Renal pelvis (tissue), 4 donors: ENCODE measurements around the gene TTLL1. TPM values are rescaled to one million over a fixed set of nuclear protein-coding genes. Genes with fewer than 3 reads are reported as not detected.

Experiments used
- DNase-seq: peaks from one replicate; pipeline ENCODE4 v3.0.0-alpha.2; 2013
- polyA plus RNA-seq, 3 donors: library from polyadenylated mRNA; unstranded; fragments of 120-200 nt; gene quantifications; one replicate each; pipeline ENCODE4 v1.2.1, GENCODE V29; 2013; ENCODE audit not compliant: insufficient read length in 3 of 3

The TTLL1 gene
- polyA plus RNA-seq, 3 donors, result 17.7 to 19.8 (median 18.5) TPM

DNA sequence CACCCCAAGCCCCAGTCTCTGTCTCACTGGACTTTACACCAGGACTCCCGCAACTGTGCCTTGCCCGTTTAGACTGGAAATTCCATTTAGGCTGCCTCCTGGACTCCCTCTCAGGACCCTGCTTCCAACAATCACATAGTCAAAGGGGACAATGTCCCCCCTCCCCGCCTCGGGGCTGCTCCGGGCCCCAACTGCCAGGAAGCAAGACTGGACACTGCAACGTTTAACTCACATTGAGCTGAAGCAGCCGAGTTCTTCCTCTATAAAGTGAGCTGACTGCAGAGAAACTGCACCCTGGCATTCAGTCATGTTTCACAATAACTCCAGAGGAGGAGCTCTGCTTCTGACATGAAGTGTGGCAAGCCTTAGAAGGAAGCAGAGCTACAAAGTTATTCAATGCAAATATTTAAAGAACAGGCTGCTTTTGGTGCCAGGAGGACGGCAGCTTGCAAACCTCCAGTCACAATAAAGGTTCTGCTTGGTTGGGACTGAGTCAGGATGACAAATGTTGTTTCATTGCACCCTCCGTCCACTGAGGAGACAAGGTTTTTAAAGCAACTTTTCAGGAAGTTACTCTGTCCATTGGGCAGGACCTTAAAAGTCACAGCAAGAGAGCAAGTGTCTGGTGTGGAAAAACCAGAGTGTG, 94.2 kb downstream of the TTLL1 start:
- no peak for DNase-seq

DNA sequence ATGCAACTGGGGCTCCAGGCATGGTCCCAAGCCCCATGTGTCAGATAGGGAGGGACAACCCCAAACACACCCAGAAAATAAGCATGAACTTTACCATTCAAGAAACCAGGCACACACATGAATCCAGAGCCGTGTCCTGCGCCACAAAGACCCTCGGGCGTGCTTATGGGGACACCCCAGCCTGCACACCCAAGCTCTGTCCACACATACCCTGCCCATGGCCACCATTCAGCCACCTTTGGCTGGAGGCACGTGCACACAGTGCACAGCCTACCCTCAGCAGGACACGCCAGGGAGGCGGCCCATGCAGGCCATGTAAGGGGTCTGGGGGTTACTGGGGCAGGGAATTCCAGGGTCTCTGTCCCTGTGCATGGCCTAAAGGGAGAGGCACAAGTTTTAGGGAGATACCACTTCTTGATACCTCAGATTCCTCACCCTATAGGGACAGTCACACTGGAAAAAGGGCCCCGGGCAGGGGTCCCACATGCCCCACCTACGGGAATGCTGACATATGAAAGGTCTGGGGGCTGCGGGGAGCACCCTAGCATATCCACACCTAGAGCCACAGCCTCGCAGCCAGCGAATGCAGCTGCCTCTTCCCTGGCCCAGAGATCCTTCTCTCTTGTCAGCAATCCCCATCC, 94.8 kb downstream of the TTLL1 start:
- no peak for DNase-seq

GRCh38 chr22:42993651-42994275, 95.4 kb downstream of the TTLL1 start:
- no peak for DNase-seq

- no peak for DNase-seq
These were observed 96.2 kb downstream of the TTLL1 start for GRCh38 chr22:42992886-42993479.

DNA sequence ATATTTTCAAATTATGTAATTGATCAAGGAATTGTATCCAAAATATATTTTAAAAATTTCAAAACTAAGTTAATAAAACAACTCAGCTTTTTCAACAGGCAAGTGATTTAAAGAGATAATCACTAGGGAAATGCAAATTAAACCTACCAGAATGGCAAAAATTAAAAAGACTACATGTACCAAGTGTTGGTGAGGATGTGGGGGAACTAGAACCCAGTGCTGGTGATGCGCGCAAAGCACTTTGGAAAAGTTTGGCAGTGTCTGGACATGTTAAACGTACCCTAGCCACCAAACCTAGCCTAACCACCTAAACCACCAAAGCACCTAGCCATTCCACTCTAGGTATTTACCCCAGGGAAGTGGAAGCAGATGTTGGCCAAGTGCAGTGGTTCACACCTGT, 97.1 kb downstream of the TTLL1 start:
- no peak for DNase-seq

GRCh38 chr22:42991010-42991651, 98.1 kb downstream of the TTLL1 start:
- no peak for DNase-seq

DNA sequence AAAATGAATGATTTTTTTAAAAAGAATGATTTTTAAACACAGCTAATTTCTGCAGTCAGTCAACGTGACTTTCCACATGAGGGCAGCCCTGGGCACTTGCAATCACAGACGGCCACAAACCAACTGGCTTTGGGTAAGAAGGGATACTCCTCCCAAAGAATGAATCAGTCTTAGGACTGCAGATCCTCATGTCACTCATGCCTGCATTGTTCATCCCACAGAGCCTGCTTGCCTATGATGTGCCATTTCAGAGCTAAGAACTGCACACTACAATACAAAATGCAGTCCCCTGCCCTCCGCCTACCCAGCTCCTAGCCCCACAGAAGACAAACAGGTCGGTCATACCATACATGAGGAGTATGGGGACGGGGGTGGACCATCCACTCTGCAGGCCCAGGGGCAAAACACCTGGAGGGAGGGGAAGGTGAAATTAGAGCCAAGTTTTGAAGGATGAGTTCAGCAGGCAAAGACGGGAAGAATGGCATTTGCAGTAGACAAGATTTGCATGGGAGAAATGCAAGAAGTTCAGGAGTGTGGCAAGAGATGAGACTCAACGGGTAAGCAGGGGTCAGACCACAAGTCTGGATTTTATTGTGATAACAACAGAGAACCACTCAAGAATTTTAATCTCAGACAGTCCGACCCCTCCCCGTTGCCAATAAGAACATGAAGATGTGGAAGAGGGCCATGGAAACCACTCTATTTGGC, 98.9 kb downstream of the TTLL1 start:
- DNase-seq, result no peak

Other genes with a start within 250 kb of the TTLL1 start
- gene ARFGAP3, start 232.1 kb downstream of the TTLL1 start, polyA plus RNA-seq, result 10 to 100 TPM; 43.6 to 48.8 (median 48.4) TPM
- 10 to 100 TPM; 69.6 to 70.3 (median 70.3) TPM for gene PACSIN2, start 74.2 kb downstream of the TTLL1 start, polyA plus RNA-seq
- 1 to 10 TPM; 1.1 to 1.5 (median 1.2) TPM for gene BIK, start 21.4 kb upstream of the TTLL1 start, polyA plus RNA-seq
- 10 to 100 TPM; 25.3 to 29.5 (median 26.7) TPM for gene MCAT, start 54.0 kb upstream of the TTLL1 start, polyA plus RNA-seq
- 10 to 100 TPM; 28.5 to 30.5 (median 30.0) TPM for gene TSPO, start 62.2 kb upstream of the TTLL1 start, polyA plus RNA-seq
- 10 to 100 TPM; 26.1 to 34.6 (median 29.5) TPM for gene TTLL12, start 97.7 kb upstream of the TTLL1 start, polyA plus RNA-seq